Hepatocyte (in vitro differentiated cells): ENCODE data around the gene MED6.

ENCODE experiments used
- CTCF ChIP-seq: fragments of 200-600 bp; sonication (generic); IDR thresholded peaks from 2 replicates; pipeline ENCODE4 v1.5.1; 2016; ENCODE audit warnings: antibody characterized with exemption, mild to moderate bottlenecking; ENCODE audit not compliant: poor library complexity
- EZH2 ChIP-seq: fragments of 200-600 bp; sonication (generic); IDR thresholded peaks from 2 replicates; pipeline ENCODE4 v1.6.1; 2016; ENCODE audit warnings: antibody characterized with exemption, mild to moderate bottlenecking, borderline replicate concordance
- EZH2phosphoT487 ChIP-seq: fragments of 200-600 bp; sonication (generic); IDR thresholded peaks from one replicate; pipeline ENCODE4 v1.6.1; 2018; ENCODE audit warnings: antibody characterized with exemption, mild to moderate bottlenecking, low read depth, moderate library complexity; ENCODE audit not compliant: unreplicated experiment, severe bottlenecking

- no peak for TF ChIP-seq CTCF
- TF ChIP-seq EZH2 = no peak
- TF ChIP-seq EZH2phosphoT487 = no peak
Observed at GRCh38 chr14:70563417-70563816, 37.0 kb downstream of the MED6 start.
